ENCODE results near the gene NRXN2. TPM values are rescaled to one million over a fixed set of nuclear protein-coding genes. Genes with fewer than 3 reads are reported as not detected.
A peak's percentile ranks its signal among the peaks of the same experiment; 100 is the strongest.

NRXN2 gene
- polyA plus RNA-seq (ENCODE audit: insufficient read length in 4 of 4): 10 to 100 TPM; 15.1 to 55.2 (median 18.8) TPM

DNA sequence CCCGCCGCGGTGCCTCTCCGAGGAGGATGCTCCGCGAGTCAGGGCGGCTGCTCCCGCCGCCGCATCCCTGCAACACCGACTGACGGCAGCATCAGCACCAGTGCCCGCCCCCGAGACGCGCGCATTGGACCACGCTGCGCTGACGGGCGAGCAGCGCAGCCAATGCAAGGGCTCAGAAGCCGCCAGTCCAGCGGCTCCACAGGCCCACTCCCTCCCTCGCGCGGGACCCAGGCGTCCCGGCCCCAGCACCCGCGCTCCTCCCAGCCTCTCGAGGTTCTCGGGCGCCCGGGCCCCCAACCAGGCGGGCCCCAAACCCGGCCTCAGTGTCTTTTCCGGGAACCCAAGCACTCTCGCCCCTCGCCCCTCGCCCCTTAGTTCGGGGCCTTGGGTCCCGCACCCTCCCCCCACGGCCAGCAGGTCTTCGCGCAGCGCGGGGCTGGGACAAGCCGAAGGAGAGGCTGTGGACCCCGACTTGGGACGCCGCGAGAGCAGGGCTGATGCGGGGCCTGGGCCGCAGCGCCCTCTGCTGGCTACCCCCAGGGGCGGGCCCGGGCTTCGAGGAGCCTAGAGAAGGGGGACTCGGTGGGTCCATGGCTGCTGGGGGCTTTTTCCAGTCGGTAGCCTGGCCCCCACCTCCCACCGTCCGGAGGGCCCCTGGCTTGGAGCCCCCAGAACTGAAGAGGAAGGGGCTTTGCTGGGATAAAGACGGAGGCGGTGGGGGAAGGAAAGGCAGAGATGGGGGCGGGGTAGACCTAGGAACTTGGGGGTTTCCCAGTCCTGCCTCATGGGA lies at the start of gene NRXN2:
NRXN2 (minus strand) TSS at position 81 of the 790 bp plus-strand sequence. CDS start 9,498 bp downstream, outside the sequence.
- no peak for DNase-seq (ENCODE audit: low read depth in 4 of 4, low spot score in 3 of 4)

DNA sequence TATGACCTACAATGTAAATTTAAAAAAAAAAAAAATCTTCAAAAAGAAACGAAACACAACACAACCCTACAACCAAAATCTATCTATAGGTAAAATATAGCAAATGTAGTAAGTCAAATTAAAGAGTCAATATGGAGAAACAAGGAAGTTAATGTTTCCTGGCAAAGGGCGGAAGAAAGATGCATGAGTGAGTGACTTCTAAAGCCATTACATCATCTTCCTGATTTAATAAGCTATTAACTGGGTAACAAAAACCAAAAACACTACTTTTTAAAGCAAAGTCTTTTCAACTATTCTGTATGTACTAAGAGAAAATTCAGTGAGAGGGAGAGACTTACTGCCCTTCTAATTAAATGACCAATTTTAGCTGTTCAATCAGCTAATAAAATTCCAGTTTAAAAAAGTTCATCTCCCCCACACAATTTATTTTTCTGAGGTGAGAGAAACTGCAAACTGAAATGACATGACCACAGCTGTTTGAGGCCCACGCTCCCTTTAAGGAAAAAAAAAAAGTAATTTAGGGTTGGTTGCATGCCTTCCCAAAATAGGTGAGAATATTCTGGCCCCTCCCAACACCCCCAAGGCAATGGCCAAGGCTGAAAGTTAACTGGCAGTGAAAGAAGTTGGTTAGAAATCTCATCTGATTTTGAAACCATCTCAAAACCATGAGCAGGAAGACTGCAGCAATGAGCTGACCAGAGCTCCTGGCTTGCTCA lies 49.5 kb upstream of the NRXN2 start:
- DNase-seq (ENCODE audit: low read depth in 4 of 4, low spot score in 3 of 4): no peak

DNA sequence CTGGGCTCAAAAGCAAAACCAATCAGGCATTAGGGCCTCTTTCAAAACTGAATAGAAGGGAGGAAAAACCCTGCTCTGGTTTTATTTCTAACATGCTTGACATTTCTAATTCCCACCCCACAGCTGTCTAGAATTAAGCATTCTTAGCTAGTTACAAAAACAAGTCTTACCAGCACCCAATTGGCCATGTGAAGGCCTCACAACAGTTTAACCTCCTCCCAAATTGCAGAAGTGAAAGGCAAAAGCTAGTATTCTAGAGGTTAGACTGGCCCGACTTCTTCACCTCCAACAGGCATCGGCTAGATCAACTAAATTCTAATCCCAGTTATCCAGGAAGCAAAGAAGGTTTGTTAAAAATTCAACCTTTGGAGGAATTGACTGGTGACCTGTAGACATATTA lies 48.9 kb upstream of the NRXN2 start:
- no peak for DNase-seq (ENCODE audit: low read depth in 4 of 4, low spot score in 3 of 4)

DNA sequence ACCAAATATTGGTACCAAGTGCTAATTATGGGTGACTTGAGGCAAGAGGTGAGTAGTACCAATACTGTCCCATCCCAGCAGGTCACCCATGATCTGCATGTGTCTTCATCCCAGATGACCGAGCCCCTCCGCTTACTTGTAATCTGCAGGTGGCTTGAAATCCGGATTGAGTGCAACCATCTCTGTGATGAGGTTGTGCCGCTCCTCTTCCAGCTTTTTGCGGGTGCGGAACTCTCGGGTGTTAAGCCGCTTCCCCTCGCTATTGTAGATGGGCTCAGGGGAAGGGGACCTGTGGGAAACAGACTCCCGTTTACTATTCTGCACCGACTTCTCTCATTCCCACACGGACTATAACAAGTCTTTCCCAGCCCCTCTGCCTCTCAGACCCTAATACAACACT lies 47.1 kb upstream of the NRXN2 start:
- DNase-seq (ENCODE audit: low read depth in 4 of 4, low spot score in 3 of 4): no peak

DNA sequence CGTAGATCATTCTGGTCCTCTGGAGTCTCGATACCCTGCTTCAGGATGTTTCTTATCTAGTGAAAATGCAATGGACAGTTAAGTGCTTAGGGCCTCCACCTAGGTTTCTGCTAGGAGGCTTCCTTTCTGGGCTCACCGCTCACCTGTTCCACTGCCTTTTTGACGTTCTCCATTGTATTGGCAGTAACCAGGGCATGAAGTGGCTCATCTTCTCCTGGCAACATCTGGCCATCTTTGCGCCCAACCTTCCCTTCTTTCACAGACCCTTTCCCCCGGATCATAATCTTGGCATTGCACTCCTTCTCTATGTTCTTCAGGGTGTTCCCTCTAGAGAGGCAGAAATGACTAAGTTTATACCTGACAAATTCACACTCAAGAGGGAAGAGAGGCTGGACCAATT lies 46.3 kb upstream of the NRXN2 start:
- no peak for DNase-seq (ENCODE audit: low read depth in 4 of 4, low spot score in 3 of 4)

DNA sequence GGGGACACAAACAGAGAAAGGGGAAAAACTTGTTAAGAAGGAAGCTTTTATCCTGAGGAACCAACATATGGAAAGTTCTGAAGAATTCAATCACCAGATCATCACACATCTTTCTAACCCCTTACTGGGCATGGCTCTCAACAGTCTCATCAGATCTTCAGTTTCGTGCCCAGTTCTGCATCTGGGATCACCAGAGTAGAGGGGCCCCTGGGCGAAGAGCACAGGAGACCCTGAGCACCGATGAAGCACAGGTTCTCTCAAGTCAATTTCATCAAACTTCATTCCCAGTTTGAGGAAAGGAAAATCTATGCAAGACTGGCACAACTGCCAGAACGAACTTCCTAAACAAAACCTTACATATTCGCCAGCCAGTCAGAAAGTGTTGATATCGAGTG lies 45.3 kb upstream of the NRXN2 start:
- no peak for DNase-seq (ENCODE audit: low read depth in 4 of 4, low spot score in 3 of 4)

DNA sequence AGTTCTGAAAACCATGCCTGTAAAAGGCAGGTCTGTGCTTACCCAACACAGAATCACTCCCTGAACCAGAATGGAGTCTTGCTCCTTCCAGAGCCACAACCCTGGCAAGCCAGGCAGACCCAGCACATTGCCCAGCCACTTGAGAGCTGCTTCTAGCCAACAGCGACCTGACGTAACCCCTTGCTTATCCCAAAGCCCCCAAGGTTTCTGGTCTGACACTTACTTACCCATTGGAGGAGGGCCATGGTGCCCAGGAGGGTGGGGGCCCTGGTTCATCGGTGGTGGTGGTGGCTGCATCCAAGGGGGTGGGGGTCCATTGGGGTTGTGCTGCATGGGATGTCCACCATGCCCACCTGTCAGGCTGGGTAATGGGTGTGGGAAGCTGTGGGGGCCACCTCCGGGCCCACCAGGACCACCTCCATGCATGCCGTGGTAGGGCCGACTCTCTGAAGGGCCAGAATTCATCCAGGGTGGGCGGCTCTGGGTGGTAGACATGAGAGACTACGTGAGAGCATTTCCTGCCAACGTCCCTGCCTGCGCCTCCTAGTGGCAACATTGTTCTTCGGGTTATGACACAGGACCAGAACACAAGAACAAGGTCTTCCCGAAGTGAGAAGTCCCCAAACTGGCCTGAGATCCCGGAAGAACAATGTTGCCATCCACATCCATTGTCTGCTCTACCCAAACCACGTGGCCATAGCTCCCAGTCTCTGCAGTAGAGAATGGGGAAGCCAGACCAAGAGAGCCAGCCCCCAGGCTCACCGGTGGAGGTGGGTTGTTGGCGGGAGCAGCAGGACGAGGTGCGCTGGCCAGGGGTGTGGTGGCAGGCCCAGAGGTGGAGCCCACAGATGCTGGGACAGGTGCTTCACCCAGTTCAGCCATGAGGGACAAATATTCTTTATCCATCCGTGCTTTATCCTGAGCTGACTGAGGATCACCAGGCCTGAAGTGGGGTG lies 44.6 kb upstream of the NRXN2 start:
- DNase-seq (ENCODE audit: low read depth in 4 of 4, low spot score in 3 of 4): no peak

DNA sequence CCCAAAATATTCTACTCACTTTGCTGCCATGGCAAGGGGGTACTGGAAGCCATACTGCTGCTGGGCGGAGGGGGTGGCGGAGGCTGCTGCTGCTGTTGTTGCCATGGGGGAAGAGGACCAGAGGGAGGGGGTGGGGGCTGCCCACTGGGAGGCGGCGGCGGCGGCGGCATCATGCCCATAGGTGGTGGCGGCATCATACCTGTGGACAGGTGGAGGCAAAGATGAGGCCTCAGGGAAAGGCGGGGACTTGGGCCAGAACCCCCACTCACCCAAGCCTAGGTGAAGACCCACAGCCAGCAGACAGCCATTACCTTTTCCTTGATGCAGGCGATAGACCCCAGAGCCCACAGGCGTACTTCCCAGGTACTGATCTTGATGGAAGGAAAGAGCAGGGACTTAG lies 43.9 kb upstream of the NRXN2 start:
- DNase-seq (ENCODE audit: low read depth in 4 of 4, low spot score in 3 of 4): no peak

DNA sequence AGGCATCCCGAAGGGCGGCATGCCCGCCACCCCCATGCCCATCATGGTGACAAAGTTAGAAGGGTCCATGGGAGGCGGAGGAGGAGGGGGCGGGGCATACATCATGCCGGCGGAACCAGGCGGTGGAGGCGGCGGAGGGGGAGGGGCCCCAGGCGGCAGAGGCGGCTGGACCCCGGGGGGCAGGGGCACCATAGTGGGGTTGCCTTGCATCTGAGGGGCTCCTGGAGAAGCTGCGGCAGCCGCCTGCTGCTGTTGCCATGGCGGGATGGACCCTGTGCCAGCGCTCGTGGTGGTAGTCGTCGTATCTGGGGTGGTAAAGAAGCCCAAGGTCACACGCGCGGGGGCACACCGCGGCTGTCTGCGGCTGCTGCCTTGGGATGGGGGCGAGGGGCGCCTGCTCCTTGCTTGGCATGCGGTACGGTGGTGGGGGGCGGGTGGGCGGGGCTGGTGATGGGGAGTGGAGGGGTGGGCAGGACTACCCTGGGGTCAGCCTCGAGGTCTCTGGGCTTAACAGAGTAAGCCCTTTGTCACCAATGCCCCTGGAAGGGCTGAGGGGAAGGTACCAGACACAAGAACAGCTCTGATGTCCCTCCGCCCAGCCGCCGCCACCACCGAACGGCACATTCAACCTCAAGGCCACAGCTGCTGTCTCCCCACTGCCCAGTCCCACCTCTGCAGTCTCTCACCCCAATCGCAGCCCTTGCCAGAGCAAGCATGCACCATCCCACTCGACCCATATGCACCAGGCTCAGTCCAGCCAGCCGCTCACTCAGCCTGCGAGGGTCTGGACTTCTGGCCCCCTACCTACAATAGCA lies 43.1 kb upstream of the NRXN2 start:
- DNase-seq (ENCODE audit: low read depth in 4 of 4, low spot score in 3 of 4): no peak

DNA sequence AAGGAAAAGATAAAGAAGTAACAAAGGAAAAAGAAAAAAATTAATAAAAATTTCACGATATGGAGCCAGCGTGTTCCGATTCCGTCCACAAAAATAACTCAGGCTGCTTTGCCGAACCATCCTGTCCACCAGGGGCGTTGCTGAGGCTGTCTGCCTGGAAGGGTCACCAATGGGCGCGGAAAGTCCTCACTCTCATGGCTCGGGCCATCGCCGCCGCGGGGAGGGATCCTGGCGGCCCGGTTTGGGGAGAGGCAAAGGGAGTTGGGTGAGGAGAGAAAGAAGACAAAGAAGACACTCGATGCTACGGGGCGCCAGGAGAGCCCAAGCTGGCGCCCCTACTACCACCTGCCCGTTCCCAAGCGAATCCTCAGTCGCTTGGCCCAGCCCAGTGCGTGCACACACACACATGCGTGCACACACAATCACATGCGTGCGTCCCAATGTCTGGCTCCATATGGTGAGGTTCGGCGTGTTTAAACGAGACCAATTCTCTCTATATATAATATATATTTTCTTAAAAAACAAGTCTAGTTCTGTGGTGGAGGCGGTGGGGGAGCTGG lies 42.4 kb upstream of the NRXN2 start:
- no peak for DNase-seq (ENCODE audit: low read depth in 4 of 4, low spot score in 3 of 4)

DNA sequence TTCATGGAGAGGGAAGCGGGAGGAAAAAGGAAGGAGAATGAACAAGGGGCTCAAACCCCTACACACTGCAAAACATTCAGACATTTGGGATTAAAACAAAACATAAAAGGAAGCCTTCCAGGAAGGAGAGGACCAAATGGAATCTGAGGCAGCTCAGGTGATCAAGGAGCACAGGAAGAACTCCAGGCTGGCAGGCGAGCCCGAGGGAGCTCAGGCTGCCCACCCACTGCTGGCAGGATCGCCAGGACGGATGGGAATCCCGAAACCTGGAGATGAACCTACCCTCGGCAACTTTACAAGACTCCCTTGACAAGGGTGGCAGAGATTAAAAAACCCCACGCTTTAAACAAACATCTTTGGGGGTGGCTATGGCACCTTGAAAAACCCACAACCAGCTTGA lies 41.8 kb upstream of the NRXN2 start:
- no peak for DNase-seq (ENCODE audit: low read depth in 4 of 4, low spot score in 3 of 4)

DNA sequence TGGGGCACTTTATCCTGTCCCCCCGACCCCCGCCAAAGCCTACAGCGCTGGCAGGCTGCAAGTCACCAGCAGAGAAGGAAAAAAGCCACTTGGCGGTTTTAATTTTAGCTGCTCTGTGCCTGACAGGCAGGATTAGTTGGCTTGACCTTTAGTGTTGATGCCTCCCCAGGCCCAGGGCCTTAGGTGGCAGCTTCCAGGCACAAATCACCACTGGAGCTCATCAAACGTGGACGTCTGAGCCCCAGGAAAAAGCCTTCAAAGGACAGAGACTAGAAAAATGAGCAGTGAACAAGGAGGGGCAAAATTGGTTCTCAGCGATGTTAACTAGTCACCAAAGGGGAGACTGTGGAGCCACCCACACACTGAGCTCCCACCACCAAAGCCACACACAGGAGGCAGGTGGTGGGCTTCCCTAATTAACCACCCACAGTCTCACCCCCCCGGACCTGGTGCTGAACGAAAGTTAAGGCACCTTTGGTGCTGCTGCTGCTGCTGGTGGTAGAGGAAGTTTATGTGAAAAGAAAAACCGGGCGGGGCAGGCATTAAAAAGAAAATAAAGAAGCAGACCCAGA lies 41.1 kb upstream of the NRXN2 start:
- DNase-seq (ENCODE audit: low read depth in 4 of 4, low spot score in 3 of 4): no peak

DNA sequence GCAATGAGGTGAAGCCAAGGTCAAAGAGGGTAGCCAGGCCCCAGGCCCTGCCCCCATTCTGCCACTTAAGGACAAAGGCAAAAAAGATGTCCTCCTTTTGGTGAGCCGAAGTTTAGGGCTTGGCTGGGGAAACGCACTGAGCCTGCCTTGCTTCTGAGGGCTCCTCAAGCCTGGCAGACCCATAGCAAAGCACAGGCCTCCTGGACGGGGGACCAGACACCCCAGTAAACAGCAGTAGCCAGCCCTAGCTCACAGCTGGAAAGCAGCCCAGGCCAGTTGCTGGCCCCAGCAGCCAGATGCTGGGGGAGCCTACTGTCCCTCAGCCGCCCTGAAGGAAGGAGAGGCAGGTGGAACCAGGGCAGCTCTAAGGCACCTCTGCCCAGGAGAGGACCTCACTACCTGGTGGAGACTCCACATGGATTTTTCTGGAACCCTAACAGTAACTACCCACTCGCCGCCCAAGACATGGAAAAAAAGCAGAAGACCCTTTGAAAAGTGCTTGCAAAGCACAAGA lies 40.6 kb upstream of the NRXN2 start:
- DNase-seq (ENCODE audit: low read depth in 4 of 4, low spot score in 3 of 4): no peak

DNA sequence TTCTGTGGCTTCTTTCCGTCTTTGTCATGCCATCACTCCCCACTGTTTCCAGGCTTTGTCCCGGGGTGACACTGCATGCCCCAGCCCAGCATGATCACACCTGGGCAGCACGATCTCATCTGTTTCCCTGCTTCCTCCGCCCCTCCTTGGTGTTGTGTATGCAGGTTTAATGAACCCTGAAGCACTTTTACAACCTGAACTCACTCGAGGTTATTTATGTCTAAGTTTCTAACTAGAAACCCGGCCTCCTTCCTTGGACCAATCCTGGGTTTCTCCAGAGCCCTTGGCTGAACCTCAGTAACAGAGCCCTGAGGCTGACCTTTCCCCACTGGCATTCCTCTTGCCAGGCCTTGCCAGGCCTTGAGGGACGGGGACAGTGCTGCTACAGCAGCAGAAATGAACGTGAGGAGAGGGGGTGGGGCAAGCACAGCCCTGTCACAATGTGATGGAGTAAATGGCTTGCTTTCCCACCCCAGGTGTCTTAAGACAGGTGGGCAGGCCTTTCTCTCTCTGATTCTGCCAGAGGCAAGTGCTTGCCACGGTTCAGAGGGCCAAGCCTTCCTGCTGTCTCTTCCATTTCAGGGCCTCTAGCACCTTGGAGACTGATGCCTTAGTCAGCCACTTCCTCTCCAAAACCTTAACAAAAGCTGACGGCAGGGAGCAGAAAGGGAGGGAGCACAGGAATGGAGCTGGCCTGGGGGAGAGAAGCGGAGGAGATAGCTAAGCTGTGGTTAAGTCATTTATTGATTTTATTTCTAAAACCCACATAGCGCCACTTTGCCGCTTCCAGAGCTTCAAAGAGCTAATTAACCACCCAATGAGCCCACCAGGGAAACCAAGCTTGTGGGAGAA lies 39.9 kb upstream of the NRXN2 start:
- peak in 1 of 4 donors; percentile 85 for DNase-seq (ENCODE audit: low read depth in 4 of 4, low spot score in 3 of 4)

DNA sequence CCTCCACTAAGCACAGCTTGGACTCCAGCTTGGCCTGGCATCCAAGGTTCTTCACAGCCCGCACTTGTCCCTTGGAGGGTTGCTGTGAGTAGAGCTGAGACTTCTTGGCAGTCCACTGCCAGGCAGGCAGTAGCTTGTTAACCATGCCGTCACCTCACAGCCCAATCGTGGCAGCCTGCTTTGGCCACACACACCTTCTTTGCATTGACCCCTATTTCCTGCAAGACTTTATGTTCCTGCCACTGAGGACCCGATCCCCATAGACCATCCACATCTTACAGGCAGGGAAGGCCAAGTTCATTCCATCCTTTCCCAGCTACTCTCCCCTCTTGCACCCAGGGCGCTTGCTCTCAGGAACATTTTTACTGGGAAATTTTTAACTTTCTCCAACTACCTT lies 39.3 kb upstream of the NRXN2 start:
- DNase-seq (ENCODE audit: low read depth in 4 of 4, low spot score in 3 of 4): no peak

DNA sequence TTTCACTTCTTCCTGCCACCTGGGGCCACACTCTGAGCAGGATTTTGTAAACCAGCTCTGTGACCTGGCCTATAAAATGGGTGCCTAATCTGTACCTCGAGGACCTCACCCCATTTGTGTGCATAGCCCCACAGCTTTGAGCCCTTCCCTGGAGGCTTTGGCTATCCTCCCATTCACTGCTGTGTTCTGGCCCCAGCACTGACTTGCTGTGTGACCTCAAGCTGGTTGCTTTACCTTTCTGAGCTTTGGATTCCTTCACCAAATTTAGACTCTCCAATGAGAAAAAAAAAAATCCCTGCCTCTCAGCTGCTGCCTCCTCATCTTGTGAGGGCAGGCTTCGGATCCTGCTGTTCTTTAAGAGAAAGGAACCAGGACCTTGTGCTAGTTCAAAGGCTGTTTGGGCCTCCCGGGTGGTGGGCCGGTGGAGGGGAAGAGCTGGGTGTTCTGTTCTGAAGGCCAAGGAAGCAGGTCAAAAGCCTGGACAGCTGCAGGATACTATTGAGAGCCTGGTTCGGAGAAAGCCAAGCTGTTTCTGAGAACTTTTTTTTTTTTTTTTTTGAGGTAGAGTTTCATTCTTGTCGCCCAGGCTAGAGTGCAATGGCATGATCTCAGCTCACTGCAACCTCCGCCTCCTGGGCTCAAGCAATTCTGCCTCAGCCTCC lies 37.9 kb upstream of the NRXN2 start:
- DNase-seq (ENCODE audit: low read depth in 4 of 4, low spot score in 3 of 4): no peak

DNA sequence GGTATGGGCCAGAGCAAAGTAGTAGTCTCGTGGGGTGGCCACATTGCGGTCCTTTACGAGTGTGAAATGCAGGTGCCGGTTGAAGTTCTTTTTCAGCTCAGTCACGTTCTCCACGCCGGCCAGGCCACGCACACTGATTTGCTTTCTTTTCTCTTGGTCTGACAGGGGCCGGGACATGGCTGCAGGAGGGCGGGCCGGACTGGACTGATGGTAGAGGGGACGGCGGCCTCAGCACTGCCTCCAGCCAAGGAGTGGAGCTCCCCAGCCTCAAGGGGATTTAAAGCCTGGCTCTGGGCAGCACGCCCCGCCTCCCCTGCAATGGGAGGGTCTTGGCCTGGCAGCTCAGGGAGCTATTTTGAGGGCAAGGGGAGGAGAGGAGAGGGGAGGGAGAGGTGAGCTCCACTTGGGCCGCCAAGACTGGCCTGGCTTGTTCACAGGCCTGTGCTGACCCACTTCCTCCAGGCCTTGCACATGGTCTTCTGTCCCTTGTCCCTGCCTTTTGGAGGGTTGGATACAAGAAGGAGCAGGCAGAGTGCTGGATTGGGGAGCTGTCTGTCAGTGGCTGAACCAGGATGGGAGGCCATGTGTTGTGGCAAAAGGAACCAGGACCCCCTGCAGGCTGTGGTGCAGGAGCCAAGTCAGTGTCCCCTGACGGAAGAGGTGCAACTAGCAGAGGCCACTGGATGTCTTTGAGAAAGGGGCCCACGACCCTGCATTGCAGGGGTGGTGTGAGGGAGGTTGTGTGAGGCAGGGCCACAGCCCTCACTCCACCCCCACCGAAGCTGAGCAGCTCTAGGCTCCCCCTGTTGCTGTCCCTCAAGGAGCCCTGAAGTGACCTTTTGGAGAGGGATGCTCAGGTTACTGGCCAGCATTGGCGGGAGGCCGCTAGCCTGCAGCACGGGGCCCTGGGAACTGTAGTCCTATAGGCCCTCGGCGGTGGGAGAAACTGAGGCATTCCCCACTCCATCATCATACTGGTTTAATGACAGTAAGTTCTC lies 37.0 kb upstream of the NRXN2 start, which contains the start of gene PYGM:
PYGM (minus strand) TSS at position 253 of the 998 bp plus-strand sequence; CDS start at position 177, 76 bp downstream.
- no peak for DNase-seq (ENCODE audit: low read depth in 4 of 4, low spot score in 3 of 4)

All from left renal pelvis (tissue), 4 donors.